ENCODE results near the gene ZNF565.

DNA sequence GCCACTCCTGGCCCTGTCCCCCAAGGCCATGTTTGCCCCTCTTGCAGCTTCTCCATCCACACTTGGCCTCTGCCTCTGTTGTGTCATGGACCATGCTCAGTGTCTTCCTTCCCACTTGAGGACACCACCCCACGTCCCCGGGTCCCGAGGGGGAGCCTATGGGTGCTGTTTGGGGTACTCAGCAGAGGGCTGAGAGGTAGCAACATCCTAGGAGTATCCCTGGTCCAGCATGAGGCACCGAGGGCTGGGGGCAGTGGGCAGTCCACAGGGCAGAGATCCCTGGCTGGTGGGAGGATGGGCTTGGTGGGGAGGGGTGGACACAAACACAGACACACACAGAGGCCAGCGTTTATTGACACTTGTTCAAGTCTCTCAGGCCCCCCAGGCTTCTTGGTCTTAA, 63.9 kb downstream of the ZNF565 start:
- TF ChIP-seq, protein P1, sequence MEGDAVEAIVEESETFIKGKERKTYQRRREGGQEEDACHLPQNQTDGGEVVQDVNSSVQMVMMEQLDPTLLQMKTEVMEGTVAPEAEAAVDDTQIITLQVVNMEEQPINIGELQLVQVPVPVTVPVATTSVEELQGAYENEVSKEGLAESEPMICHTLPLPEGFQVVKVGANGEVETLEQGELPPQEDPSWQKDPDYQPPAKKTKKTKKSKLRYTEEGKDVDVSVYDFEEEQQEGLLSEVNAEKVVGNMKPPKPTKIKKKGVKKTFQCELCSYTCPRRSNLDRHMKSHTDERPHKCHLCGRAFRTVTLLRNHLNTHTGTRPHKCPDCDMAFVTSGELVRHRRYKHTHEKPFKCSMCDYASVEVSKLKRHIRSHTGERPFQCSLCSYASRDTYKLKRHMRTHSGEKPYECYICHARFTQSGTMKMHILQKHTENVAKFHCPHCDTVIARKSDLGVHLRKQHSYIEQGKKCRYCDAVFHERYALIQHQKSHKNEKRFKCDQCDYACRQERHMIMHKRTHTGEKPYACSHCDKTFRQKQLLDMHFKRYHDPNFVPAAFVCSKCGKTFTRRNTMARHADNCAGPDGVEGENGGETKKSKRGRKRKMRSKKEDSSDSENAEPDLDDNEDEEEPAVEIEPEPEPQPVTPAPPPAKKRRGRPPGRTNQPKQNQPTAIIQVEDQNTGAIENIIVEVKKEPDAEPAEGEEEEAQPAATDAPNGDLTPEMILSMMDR (IDR thresholded peaks at IDR 0.05) = no peak
- no peak; the same call in 1 of the 2 replicates for TF ChIP-seq POLR2AphosphoS5 (IDR thresholded peaks at IDR 0.05; ENCODE audit: low read depth, low read length)
- TF ChIP-seq SIN3A (IDR thresholded peaks at IDR 0.05; ENCODE audit: borderline replicate concordance, insufficient read depth, low read depth, low read length) = no peak
- TF ChIP-seq, protein P2, sequence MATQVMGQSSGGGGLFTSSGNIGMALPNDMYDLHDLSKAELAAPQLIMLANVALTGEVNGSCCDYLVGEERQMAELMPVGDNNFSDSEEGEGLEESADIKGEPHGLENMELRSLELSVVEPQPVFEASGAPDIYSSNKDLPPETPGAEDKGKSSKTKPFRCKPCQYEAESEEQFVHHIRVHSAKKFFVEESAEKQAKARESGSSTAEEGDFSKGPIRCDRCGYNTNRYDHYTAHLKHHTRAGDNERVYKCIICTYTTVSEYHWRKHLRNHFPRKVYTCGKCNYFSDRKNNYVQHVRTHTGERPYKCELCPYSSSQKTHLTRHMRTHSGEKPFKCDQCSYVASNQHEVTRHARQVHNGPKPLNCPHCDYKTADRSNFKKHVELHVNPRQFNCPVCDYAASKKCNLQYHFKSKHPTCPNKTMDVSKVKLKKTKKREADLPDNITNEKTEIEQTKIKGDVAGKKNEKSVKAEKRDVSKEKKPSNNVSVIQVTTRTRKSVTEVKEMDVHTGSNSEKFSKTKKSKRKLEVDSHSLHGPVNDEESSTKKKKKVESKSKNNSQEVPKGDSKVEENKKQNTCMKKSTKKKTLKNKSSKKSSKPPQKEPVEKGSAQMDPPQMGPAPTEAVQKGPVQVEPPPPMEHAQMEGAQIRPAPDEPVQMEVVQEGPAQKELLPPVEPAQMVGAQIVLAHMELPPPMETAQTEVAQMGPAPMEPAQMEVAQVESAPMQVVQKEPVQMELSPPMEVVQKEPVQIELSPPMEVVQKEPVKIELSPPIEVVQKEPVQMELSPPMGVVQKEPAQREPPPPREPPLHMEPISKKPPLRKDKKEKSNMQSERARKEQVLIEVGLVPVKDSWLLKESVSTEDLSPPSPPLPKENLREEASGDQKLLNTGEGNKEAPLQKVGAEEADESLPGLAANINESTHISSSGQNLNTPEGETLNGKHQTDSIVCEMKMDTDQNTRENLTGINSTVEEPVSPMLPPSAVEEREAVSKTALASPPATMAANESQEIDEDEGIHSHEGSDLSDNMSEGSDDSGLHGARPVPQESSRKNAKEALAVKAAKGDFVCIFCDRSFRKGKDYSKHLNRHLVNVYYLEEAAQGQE (IDR thresholded peaks at IDR 0.05; ENCODE audit: insufficient read depth in 1 of 2, low read depth in 2 of 2, low read length in 1 of 2) = no peak

Data from Panc1 (cell line).